Brain pericyte (primary cell): Measurements from ENCODE around the gene KCNAB3.

Experiments used
- DNase-seq: peaks from one replicate; pipeline ENCODE4 v3.0.0-alpha.2; 2012; ENCODE audit warnings: low read depth, low spot score

Gene KCNAB3

GRCh38 chr17:7880076-7880868, 49.4 kb downstream of the KCNAB3 start:
- DNase-seq = no peak

- DNase-seq = no peak
Observed at GRCh38 chr17:7878234-7878633, 51.4 kb downstream of the KCNAB3 start.

GRCh38 chr17:7875804-7876370, 53.8 kb downstream of the KCNAB3 start:
- DNase-seq = no peak

GRCh38 chr17:7873051-7873450, 56.6 kb downstream of the KCNAB3 start:
- DNase-seq = no peak
